ENCODE data around the gene HCK.
"Not testable (repeated sequence)": the region's sequence is repeated elsewhere in the genome, so short reads cannot be mapped to it uniquely, and the experiment has no call there.

The HCK gene

GRCh38 chr20:32027643-32028042 lies 24.4 kb upstream of the HCK start:
- no peak for TF ChIP-seq CTCF (IDR thresholded peaks at IDR 0.05; ENCODE audit: borderline replicate concordance, control extremely low read depth, extremely low read depth, insufficient read depth, missing control alignments)
- no peak for DNase-seq (ENCODE audit: low spot score)
- in situ Hi-C loops (cut with MboI; ENCODE audit: low sequenced_read_pairs, unreplicated experiment), result loop anchor here (10.0 kb wide), 1 partner anchor 193 kb away; no protein-coding TSS in a partner anchor

- in situ Hi-C loops (cut with MboI; ENCODE audit: low sequenced_read_pairs, unreplicated experiment), result loop anchor here (10.0 kb wide), 1 partner anchor 194 kb away; no protein-coding TSS in a partner anchor
- no peak for TF ChIP-seq CTCF (IDR thresholded peaks at IDR 0.05; ENCODE audit: borderline replicate concordance, control extremely low read depth, extremely low read depth, insufficient read depth, missing control alignments)
- no peak for DNase-seq (ENCODE audit: low spot score)
Measured at GRCh38 chr20:32028647-32029372, 23.2 kb upstream of the HCK start.

GRCh38 chr20:32029561-32029960 lies 22.5 kb upstream of the HCK start:
- no peak for DNase-seq (ENCODE audit: low spot score)
- TF ChIP-seq CTCF (IDR thresholded peaks at IDR 0.05; ENCODE audit: borderline replicate concordance, control extremely low read depth, extremely low read depth, insufficient read depth, missing control alignments), result no peak
- in situ Hi-C loops (cut with MboI; ENCODE audit: low sequenced_read_pairs, unreplicated experiment), result loop anchor here (10.0 kb wide), 1 partner anchor 195 kb away; no protein-coding TSS in a partner anchor

- peak; percentile 63 for TF ChIP-seq CTCF (IDR thresholded peaks at IDR 0.05; ENCODE audit: borderline replicate concordance, control extremely low read depth, extremely low read depth, insufficient read depth, missing control alignments)
- in situ Hi-C loops (cut with MboI; ENCODE audit: low sequenced_read_pairs, unreplicated experiment), result loop anchor here (5.0 kb wide), 1 partner anchor 61 kb away; no protein-coding TSS in a partner anchor
- peak; percentile 68 for DNase-seq (ENCODE audit: low spot score)
Measured at GRCh38 chr20:32031007-32031958, 20.8 kb upstream of the HCK start.

GRCh38 chr20:32033316-32033715 lies 18.7 kb upstream of the HCK start:
- TF ChIP-seq CTCF (IDR thresholded peaks at IDR 0.05; ENCODE audit: borderline replicate concordance, control extremely low read depth, extremely low read depth, insufficient read depth, missing control alignments), result no peak
- DNase-seq (ENCODE audit: low spot score), result no peak
- in situ Hi-C loops (cut with MboI; ENCODE audit: low sequenced_read_pairs, unreplicated experiment), result loop anchor here (5.0 kb wide), 1 partner anchor 59 kb away; no protein-coding TSS in a partner anchor

- not testable (repeated sequence) for DNase-seq (ENCODE audit: low spot score)
- in situ Hi-C loops (cut with MboI; ENCODE audit: low sequenced_read_pairs, unreplicated experiment), result loop anchor here (5.0 kb wide), 1 partner anchor 59 kb away; no protein-coding TSS in a partner anchor
Measured at GRCh38 chr20:32033721-32034120, 18.3 kb upstream of the HCK start.

Data from GM13976 (cell line).